Erythroblast (primary cell): ENCODE data around the gene IFIT1B.

ENCODE experiments used
- GATA1 ChIP-seq: IDR thresholded peaks from 2 replicates; pipeline ENCODE4 v1.6.1; 2011; ENCODE audit warnings: low read depth, mild to moderate bottlenecking, control low read depth, low read length, moderate library complexity
- POLR2A ChIP-seq: IDR thresholded peaks from 2 replicates; pipeline ENCODE4 v1.6.1; 2011; ENCODE audit warnings: mild to moderate bottlenecking, low read length

GRCh38 chr10:89330537-89331212 lies 47.2 kb upstream of the IFIT1B start:
- TF ChIP-seq POLR2A: no peak
- no peak for TF ChIP-seq GATA1
